GM18909 (cell line): ENCODE data around the gene CD63.

Source experiments
- ATAC-seq: cut with Tn5 transposase; IDR thresholded peaks from one replicate; pipeline ENCODE4 v1.9.1; 2021; ENCODE audit warnings: mild to moderate bottlenecking; ENCODE audit not compliant: unreplicated experiment, poor library complexity

Gene CD63

DNA sequence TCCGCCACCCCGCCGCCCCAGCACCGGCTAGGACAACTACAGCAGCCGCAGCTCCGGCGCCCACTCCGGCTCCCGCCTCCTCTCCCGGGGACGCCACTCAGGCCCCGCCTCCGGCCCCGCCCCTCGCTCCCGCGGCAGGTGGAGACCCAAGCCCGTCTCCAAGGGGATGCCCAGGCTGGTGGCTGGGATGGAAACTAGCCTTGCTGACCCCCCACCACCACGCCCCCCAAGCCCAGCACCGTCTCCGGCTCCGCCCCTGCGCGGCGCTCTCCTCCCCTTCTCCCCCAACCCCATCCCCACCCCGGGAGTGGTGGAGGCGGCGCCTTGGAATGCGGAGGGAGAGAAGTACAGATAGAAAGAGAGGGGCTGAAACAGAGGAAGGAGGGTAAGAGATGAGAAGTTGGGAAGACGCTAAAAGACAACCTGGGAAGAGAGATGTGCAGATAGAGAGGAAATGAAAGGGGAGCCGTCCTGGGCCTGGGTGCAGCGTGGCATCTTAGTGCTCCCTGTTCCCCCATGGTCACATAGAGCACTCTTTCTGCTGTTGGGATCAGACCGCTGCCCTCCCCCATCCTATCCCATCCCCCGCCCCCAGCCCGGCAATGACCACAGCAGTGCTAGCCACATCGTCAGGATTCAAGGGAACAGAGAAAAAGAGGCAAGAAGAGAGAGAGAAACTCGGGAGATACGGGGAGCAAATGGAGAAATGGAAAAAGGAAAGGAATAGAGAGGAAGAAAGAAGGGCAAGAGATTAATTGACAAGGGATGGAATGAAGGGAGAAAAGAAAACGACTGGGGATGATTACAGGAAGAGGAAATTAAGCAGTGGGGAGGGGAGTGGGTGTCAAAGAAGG, 20.7 kb downstream of the CD63 start, which contains the start of gene ITGA7:
TSS of gene ITGA7 (minus strand) at position 64 of the 854 bp plus-strand sequence. CDS start 222 bp downstream, outside the sequence.
- peak; percentile 56 for ATAC-seq

DNA sequence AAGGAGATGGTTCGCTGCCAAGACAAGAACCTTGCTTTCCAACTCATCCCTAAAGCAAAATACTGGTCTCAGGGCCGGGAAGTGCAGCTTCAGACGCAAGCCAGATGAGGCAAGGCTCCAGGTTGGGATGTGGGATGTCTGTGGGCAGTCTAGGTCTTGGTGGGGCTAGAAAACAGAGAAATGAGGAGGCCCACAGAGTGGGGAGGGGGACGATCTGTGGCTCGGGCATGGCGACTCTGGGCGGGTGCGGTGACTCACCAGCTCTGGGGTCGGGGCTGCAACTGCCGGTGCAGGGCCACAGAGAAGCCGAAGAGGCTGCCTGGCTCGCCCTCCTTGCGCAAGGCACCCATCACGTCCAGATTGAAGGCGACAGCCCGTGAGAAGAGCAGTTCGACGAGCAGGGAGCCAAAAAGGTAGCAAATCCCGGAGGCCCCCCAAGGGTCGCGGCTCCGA, 21.6 kb downstream of the CD63 start:
- ATAC-seq: no peak

DNA sequence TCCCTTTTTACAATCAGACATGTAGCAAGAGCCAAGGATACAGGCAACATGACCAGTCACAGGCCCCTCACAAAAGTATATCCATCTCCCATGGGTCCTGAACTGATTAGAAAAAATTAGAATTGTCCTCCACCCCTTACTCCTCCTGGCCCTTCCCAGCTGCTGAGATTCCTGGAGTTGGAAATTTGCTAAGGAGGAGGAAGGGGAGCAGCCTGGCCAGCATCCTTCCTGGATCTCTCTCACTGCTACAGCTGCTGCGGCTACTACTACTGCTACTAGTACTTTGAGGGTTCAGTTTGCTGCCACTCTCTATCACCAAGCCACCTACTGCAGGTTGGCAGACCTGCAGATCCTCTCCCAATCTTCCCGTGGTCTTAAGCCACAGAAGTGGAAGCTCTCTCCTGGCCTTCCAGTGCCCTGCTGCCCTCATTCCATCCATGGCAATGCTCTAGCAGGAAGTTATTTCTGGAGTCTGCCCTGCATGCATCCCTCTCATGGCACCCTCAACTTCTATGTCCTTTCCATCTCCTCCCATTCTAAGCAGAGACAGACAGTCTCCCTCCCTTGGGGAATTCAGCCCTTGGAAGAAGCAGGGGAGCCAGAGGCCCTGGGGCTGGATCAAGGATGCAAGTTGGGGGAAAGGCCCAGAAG, 22.1 kb downstream of the CD63 start:
- ATAC-seq: no peak

DNA sequence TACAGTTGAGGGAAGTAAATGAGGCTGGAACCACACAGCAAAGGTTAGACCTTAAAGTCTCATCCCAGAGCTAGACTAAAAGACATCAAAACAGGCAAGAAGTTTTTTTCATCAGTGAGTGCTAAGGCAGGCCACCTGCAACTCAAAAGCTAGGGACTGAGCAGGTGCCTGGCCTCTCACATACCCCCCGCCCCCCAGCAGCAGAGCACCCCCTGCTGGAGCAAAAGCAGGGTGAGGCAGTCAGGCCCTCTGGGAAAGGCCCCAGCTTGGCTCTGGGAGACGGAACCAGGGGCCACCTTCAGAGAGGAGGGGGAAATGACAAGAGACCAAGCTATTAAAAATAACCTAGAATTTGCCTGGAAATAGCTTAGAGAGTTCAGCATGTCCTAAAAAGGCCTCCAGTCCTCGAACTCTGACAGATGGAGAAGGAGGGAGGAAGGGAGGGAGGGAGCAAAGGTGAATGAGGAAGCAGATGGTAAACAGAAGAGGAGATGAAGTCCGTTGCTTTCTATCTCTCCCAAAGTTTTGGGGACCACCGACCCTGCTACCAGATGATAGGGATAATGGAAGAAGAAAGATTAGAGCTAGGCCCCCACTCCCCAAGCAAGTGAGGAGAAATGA, 22.9 kb downstream of the CD63 start:
- no peak for ATAC-seq

DNA sequence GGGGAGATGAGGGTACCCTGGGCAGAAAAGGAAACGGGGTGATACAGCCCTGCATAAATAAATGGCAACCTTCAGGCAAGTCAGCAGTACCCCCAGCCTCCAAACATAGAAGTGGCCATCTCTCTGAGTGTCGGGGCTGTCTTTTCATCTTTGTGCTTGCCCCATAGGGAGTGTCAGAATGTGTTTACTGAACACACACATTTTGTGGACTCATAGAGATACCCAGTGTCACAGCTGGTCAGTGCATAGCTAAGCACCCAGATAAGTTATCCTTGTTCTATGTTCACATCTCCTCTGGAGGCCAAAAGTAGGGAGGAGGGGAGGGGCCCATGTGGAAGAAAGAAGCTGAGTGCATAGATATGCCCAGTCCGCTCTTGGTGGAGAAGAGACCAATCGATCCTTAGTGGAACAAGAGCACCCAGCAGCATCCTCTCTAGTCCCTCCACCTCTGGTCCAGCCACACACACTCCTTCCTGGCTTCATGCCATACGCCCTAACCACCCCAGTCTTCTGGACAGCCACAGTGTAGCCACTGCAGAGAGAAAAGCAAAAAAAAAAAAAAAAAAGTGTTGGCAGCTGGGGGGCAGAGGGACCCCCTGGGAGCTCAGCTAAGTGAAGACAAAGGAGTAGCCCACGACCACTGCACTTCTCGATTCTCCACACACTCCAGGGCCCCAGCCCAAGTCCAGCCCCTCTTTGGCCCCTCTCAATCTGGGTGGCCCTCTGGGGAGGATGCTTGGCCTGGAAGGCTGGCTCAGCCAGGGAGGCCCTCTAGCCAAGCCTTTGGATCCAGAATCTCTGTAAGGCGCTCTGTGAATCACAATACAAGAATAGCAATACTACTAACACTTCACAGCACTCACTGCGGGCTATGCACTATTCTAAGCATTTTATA, 23.7 kb downstream of the CD63 start:
- ATAC-seq: no peak

DNA sequence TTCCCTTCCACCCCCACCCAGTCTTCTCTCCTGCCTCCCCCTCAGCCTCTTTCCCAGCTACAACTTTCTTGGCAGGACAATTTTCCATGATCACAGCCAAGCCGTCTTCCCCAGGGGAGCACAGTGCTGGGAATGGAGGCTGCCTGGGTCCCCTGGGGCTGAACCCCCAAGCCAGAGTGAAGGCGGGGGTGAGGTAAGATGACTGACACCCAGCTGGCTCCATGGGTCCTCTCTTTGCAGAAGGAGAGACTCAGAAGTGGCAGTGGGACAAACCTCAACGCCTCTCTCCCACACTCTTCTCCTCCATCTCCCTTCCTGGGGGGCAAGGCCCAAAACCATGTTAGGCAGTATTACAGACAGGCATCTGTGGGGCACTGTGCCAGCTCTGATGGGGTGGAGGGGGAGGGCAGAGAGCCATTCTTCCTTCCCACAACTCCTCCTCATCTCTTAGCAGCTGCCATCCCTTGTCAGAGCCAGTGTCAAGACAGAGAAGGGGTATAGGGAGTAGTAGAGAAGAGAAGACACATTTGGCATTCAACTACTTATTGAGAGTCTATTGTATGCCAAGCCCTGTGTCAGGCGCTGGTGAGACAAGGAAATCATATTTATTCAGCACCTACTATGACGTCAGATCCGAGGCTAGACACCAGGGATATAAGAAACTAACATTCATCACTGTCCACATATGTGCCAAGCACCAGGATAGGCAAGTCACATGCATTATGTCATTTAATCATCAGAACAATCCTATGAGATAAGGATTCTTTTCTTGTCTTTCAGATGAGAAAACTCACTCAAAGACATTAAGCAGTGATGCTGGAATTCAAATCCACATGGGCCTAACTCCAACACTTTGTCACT, 24.7 kb downstream of the CD63 start:
- no peak for ATAC-seq

DNA sequence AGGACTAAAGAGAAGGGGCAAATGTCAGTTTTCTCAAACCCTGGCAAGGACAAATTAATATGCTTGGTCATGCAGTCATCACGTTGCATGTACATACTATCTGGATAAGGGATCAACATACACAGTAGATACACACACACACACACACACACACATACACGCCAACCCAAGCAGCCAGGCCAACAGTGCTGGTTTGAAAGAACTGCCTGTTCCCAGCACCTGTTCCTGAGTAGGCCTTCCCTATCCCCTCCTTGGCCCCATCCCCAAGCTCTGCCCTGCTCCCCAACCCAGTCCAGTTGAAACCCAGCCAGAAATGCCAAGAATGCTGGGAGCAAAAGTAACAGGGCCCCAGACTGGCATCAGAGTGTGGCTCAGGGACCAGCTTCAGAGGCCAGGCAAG, 25.5 kb downstream of the CD63 start:
- no peak for ATAC-seq

DNA sequence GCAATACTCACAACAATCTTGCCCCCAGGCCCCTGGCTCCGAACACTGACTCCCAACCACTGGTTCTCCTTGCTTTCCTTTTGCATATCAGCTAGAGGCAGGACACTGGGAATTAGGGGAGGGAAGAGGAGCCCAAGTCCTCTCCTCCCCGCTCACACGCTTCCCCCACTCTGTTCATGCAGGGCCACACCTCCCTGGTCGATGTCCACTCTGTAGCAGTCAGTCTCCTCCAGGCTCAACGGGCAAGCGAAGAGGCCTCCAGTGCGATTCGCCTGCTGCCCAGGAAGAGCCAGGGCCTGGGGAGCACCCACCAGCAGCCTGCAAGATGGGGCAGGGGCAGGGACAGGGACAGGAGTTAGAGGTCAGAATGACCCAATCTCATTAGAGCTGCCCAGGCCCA, 25.9 kb downstream of the CD63 start:
- no peak for ATAC-seq

DNA sequence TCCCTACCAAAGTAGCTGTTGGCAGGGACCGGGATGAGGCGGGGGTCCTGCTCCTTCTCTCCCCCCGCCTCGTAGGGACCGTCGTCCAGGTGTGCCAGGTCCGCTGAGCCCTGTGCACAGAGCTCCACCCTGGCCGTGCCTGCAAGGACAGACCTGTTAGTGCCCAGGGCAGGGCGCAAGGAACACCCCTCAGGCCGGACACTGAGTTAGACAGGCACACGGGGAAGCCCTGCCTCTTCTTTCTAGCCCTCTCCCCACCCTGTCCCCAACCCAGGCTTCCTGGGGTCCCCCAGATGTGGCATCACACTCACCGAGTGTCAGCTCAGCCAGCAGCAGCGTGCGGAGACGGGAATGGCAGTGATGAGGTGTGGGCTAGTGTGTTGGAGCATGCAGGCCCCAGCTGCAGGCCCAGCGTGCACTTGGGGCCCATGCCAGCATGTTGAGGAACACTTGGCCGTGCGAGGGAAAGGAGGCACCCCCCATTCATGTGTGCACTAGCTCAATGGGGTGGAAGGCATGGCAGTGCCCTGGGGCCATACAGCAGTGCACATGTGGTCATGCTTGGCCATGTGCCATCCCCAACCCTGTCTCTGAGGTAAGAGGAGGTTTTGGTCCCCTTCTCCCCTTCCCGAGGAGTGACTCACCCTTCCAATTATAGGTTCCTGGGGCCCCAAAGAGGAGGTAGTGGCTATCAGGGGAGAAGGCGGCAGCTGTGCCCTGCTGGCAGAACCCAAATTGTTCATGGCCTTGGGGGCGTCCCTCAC, 28.4 kb downstream of the CD63 start:
- ATAC-seq: no peak

DNA sequence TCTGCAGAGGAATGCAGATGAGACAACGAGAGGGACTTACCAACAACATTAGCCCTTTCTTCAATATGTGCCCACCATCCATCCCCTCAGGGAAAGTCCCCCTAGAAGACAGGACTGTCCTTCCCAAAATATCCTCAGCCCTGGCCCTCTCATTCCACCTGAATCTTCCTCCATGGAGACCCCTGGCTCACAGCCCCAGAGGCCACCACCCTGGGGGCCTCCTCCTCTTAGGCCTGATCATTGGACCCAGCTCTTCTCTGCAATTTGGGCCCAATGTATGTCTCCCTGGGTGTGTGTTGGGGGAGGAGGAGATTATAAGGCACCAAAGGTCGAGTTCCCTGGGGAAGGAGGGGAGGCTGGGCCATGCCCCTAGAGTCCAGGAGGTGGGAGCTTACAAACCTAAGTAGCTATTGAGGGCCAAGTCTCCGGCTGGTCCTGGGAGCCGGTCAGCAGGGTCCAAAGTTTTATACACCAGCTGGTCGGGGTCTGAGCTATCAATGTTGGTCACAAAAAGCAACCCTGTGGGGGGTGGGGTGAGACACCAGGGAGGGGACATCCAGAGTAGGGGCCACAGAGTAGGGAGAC, 29.2 kb downstream of the CD63 start:
- no peak for ATAC-seq

DNA sequence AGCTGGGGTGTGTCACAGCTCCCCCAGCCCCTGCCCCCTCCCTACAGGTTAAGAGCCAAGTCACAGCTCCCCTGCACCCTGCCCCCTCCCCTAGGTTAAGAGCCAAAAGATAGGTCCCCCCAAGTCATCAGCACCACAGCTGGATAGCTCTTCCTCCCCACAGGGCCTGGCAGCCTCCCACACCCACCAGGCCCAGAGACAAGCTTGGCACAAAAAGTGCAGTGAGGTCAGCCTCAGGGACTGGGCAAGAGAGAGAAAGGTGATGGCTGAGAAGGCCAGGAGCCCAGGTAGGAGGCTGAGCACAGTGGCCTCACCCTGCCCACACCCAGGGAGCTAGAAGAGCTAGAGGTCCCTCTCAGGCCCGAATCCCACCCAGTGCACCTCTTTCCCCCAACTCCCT, 29.8 kb downstream of the CD63 start:
- ATAC-seq: no peak

DNA sequence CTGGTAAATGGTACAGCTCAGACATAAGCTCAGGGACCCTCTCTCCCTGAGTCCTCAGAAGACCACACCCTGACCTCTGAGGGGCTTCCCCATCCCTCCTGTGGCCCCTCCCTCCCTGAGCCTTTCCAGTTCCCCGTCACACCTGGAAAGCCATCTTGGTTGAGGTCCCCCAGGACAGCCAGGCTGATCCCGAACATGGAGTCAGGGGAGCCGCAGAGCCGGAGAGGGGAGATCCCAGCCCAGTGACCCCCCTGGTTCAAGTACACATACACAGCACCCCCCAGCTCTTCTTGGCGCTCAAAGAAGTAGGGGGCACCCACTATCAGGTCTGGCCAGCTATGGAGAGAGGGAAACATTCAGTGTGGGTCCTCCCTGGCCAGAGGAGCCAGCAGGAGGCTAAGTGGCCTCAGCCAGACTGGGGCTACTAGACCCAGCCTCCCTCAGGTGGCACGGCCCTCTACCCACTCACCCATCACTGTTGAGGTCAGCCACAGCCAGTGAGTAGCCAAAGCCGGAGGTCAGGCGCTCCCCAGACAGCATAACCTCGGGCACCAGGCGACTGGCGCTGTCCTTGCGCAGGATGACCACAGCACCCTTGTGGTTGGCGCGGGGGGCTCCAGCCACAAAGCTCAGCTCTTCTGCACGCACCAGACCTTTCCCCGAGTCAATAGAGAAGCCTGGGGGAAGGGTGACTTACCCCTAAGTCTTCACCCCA, 30.4 kb downstream of the CD63 start:
- ATAC-seq: no peak

DNA sequence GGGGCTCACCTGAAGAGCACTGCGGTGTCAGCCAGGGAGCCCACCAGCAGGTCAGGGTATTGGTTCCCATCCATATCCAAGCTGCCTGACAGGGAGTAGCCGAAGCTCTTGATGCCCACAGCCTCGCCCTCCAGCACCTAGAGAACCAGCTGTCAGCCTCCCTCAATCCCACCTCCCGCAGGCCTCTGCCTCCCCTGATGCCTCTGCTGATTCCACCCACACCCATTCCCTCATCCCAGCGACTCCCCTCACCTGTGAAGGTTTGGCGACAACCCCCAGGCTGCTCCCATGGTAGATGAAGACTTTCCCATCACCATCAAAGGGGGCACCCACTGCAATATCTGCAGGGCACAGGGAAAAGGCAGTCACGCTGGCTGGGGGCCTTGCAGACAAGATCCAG, 31.1 kb downstream of the CD63 start:
- ATAC-seq: no peak

DNA sequence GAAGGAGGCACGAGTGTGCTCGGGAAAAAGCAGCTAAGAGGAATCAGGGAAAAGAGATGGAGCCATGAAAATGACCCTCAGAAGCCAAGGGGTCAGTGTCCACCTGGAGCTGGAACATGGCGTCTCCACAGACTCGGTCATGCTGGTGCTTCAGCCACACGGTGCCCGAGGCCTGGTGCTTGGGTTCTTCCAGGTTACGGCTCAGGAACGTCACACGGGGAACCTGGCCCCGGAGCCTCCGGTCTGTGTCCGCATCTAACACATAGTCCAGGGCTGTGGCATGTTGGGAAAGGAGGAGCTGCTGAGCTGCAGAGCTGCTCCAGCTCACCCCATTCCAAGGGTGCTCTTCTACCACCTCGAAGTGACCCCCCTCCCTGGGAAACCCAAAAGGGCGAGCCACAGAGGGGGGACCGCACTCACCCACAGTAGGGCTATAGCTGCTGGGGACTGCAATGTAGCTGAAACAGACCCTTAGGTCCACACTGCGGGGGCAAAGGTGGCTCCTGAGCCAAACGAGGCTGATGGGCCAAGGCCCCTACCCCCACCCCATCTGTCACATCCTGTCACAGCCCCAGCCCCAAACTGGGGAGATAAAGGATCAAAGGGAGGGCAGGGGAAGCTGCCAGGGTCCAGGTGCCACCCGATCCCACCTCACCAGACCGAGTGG, 31.9 kb downstream of the CD63 start:
- ATAC-seq: no peak

DNA sequence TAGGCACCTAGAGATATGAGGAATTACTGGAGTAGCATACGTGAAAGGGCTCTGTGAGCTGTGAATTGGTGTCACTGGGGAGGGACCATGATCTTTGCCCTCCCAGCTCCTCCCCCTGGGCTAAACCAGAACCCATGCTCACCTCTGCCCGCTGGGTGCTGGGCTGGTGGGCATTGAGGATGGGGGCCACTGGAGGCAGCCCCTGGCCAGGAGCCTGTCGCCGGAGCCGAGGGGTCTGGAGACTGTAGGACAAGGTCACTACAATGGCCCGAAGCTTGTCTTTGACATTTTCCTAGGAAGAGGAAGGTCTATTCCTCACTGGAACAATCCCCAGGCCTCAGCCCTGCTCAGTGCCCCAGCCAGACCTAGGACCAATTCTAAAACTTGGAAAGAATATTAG, 32.7 kb downstream of the CD63 start:
- ATAC-seq: no peak

DNA sequence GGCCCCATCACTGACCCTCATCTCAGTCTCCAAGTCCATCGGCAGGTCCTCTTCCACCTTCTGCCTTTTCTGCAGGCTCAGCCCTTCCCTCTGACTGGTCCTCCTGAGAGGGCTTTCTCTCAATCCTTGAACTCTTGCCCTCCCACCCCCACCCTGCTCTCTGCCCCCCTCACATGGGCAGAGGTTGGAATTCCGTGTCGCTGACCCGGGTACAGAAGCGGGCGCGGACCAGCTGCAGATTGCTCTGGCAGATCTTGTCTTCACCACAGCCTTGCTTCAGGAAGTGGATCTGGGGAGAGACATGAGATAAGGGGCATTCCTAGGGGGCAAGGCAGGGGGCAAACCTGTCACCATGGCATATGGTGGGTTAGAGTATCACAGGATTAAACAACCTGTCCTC, 33.5 kb downstream of the CD63 start:
- ATAC-seq: no peak

DNA sequence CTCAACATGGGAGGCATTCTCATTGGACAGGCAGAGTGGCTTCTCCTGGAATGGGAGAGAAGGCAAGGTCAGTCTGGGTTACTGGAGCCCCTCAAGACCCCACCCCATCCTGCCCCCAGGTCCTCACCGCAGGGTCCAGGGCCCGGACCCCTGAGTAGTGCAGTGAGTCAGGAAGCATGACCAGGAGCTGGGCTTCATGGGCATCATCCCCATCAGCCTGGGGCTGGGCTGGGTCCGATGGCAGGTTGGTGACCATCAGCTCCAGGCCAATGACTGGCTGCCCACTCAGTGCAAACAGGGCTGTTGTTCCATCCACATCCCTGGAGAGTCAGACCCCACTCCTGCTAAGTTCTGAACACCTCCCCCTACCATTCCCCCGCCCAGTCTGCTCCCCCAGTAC, 34.2 kb downstream of the CD63 start:
- ATAC-seq: no peak
